Stimulated activated CD8-positive, alpha-beta memory T cell treated with anti-CD3 and anti-CD28 coated beads, Interleukin-12 subunit alpha, Interleukin-12 subunit beta, amount 100 ng/mL, for 24 hours (primary cell): ENCODE results near the gene ADAMTSL1.

Experiments
- DNase-seq: peaks from one replicate; pipeline ENCODE4 v3.0.0-alpha.2; 2020; ENCODE audit errors: extremely low read depth

ADAMTSL1 gene

DNA sequence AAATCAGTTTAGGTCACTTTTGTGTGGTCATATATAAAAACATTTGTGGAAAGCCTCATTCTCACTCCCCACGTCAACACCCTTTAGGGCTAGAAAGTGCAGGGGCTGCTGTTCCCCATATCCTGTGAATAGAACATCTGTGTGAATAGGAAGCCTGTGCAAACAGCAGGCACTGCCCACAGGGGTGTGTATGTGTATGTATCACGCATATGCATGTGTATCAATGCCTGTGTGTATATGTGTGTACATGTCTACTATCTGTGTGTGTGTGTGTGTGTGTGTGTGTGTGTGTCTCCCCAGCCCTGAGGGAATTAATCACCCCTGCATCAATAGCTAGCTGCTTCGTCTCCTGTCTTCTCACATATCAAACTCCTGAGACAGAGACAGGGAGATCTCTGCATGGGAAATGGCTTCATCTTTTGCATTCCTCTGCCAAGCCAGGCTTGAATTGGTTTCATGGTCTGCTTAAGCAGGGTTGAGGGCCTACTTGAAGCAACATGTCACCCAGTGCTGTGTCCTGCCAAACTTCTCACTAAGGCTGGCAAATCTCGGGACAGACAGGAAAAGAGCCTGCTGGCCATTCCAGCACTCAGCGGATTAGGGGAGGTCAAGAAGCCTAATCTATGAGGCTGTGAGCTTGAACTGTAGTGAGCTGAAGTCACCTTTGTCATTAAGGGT lies 265.8 kb downstream of the ADAMTSL1 start:
- no peak for DNase-seq

DNA sequence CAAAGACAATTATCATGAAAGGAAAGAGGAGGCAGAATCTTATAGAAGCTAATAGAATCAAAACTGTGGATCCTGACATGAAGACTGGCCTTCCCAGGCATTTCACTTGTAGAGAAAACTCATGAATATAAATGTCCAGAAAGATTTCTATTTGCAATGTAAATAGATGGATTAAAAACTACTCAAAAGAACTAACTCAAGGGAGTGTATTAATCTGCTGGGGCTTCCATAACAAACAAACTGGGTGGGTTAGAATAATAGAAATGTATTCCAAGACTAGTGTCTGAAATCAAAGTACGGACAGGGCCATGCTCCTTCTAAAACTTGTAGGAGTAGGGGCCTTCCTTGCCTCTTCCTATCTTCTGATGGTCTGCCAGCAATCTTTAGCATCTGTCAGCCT lies 267.4 kb downstream of the ADAMTSL1 start:
- no peak for DNase-seq

DNA sequence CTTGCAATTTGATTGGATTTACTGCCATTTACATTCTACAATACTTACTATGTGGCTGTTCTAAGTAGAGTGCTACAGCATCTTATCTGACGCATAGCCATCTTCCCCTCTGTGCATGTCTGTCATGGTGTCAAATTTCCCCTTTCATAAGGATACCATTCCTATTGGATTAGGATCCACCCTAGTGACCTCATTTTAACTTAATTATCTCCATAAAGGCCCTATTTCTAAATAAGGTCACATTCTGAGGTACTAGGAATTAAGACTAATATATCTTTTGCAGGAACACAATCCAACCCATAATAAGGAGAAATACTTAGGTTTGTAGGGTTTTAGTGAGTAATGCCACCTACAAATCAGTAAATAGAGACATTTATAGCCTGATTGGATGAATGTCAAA lies 268.0 kb downstream of the ADAMTSL1 start:
- DNase-seq, result no peak

DNA sequence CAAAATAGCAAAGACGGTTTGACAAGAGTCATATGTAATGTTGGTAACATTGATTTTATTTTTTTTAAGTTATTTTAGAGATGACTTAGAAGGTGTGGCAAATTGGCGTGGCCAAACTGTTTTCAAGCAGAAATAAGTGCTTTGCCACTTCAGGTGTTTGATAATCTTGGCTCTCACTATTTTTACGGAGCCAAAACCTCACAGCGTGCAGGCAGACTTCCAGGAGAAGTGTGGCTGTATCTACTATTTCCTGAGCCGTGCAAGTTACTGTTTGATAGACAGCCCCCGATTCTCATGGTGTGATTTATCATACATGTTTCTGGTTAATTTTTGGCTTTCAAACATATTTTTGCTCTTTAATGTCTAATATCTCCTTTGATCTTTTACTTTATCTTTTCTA lies 269.5 kb downstream of the ADAMTSL1 start:
- DNase-seq, result no peak

DNA sequence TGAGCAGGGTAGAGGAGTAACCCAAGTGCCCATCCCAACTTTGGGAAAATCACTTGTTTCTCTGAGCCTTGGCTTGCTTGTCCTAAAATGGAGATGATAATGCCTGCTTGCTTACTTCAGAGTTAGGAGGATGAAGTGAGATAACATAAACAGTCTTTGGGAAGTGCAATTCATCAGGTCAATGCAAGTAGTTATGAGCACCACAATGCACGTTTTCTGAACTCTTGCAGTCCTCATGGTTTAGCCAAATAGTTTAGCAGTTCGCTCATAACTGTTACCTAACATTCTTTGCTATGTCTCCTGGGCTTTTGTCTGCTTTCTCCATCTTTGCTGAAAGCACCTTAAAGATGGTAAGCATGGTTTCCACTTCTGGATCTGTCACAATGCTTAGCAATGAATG lies 270.0 kb downstream of the ADAMTSL1 start:
- DNase-seq, result no peak

DNA sequence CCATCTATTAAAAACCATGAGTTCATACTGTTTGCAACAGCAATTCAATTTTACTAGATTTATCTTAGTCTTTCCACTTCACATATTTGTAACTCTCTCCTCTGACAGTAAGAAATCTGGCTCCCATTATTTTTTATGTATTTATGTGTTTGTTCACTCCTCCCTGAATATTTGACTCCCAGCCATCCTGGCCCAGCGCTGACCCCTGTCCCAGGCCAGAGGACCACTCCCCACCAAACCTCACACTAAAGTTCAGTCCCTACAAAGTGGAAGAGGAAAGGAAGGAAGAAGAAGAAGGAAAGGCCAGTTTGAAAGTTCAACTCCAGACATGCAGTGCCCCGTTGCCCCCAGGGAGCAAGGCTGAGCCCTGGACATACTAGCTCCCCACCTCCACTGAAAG lies 271.8 kb downstream of the ADAMTSL1 start:
- DNase-seq, result no peak

DNA sequence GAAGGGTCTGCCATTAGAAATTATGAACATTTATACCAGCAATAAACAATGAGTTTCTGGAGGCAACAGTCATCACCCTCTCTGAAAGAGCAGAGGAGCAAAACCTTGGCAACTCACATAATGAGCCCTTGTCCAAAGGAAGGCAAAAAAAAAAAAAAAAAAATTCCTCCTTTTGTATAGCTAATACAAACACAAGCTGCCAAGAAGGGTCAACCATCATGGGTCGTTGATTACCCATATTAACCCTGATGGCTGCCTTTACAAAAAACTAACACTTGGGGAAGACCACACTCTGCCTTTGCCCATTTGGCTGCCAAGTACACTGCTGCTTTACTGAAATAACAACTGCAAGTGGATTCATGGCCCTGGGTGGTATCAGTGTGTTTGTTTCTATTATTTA lies 272.7 kb downstream of the ADAMTSL1 start:
- no peak for DNase-seq

DNA sequence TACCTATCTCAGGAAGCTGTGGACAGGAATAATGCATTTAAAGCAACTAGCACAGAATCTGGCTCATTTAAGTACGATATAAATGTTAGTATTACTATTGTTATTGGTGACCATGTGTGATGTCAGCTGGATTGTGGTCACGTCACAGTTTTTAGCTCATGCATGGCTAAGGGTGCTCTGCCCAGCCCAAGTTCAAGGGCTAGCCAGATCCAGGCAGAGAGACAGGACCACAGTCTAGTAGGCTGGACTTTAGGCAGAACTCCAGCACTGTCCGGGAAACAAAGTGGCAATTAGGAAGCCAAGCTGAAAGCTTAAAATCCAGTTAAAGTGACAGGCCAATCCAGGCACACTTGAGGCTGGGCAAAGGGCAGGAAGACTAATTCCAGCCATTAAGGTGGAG lies 273.6 kb downstream of the ADAMTSL1 start:
- DNase-seq, result no peak

DNA sequence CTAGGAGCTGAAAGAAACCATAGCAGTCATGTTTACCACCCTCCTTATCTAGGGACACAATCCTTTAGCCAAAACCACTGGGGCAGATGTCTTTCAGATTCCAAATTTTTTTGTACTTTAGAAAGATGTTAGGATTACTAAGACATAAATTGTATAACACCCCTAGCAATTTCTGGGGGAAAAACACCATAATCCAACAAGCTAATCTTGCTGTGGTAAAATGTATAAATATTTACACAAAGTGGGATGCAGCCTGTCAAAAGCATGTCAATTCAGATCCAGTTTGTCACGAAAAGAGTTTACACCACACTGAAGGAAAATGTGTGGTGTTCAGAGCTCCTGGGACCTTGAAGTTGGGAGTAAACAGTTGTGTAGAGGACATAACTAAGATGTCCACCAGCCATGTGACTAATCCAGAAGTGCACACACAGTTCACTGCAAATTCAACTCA lies 274.3 kb downstream of the ADAMTSL1 start:
- DNase-seq, result no peak

DNA sequence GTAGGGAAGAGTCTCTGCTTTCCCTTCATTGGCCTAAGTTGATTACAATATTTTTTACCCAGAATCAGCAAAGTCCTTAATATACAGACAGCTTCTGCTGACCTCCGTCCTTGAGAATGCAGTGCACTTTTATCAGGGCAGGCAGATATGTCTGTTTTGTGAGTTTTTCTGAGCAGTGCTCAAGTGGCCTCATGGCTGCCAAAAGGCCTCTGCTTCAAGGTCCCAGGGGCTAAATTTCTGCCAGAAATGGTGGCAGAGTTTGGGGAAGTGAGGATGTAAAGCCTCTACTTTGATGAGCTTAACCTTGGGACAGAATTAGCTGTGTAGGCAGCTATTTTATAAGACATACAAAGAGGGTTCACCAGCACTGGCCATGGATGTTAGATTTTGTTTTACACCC lies 275.8 kb downstream of the ADAMTSL1 start:
- DNase-seq, result no peak

DNA sequence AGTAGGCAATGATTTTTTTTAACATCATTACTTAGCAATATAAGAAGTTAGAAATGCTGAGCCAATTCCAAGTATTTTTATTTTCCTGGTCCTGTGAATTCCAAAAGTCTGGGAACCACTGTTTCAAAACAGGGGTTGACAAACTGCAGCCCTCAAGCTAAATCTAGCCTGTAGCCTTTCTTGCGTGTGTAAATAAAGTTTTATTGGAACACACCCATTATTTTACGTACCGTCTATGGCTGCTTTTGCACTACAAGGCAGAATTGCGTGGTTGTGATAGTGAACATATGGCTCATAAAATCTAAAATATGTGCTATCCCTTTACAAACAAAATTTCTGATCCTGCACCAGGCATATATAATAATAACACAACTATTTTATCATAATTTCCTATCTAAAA lies 280.0 kb downstream of the ADAMTSL1 start:
- DNase-seq, result no peak

DNA sequence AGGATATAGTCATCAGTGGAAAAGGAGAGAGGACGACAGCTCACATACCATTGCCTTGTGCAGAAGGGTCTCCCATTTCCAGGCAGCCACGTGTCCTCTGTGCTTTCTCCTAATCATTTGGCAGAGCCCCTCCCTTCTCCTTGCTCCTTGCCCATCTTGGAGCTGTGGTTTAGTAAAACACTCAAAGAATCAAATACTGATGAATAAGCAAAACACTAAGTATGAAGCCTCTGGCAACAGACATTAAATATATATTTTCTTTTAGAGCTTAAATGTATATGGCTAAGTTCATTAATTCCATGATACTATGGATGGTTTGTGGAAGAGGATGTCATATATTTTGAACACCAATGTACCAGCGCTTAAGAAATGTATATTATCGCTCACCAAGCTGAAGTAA lies 280.6 kb downstream of the ADAMTSL1 start:
- no peak for DNase-seq

DNA sequence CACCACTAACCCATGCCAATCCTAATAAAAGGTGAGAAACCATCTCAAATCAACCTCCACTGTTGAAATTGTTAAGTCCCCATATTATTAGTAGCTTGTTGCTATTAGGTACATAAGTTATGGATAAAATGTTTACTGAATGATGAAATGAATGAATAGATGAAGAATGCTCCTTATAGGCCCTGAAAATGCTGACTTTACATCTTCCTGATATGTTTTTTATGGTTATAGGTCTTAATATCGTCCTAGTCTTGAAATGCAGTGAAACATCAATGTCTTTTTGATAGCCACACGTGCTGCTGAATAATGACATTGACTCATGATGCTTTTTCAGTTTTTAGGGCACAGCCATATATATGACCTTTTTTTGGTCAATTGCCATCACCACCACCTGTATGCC lies 281.3 kb downstream of the ADAMTSL1 start:
- no peak for DNase-seq

DNA sequence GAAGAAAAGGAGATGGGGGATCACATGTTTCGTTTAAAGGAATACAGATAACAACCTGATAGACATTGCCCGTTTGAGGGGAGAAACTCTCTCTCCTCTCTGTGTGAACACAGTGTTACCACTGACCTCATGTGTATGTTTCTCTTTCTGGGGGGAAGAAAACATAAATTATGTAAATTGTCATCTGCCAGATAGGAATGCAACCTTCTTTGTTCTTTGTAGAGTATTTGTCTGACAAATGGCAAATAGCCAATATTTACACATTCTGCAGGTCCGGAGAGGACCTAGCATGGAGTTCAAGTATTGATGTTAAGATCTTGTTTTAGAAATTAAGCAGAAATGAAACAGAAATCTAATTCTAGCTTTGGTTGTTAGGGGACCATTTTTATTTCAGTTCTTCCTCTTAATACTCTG lies 282.8 kb downstream of the ADAMTSL1 start:
- no peak for DNase-seq

DNA sequence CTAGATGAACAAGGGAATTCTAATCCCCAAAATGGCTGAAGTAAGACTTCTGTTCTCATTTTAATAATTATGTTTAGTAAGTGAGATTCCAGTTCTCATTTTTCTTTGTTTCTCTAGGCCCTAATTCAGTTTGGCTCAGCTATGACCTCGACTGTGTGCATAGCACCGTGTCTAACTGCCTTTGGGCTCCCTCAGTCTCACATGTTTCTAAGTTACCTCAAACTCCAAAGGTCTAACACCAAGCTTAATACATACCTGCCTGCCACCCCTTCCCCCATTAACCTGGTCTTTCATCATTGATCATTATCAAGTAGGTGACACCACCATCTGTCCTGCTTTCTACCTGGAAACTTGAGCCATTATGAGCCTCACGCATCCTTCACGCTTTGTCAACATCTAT lies 285.9 kb downstream of the ADAMTSL1 start:
- no peak for DNase-seq

DNA sequence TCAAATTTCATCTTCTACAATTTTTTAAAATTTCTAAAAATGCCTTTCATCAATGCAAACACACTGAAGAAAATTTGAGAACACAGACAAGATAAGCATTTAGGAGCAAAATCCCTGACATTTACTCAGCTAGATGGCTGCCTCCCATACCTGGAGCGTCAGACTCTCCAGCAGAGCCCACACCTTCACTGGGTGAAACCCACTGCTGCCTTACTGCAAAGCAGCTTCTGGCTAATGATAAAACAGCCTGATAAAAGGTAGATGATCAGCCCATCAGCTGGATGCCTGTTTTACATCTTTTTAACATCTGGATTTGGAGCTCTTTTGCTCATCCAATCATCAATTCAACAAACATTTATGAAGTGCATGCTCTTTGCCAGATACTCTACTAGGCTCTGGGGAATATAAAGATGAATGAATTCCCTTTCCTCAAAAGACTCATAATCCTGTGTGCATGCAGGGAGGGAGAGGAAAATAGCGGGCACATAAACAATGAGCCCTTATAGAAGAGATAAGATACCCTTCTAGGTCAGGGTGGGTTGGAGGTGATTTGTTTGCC lies 287.9 kb downstream of the ADAMTSL1 start:
- no peak for DNase-seq

DNA sequence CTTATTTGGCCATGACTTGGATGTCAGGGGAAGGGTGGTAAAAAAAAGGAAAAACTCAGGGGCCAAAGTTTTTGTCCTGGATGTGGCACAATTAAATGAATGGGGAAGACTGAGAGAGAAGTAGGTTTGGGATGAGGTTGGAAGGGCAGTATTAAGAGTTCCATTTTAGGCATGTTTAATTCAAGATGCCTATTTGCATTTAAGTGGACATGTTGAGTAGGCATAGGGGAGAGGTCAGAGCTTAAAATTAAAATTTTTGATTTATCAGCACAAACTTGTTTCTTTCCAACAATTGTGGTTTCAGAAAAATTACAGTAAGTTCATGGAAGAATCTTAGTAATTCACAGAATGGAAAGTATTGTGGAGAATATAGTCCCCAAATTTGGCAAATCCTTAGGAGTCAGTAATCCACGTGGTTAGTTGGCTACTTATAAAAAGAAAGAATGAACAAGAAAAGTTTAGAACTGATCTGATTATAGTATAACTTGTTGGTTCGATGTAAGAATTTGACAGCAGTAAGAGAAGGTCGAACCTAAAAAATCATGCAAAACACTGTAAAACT lies 293.1 kb downstream of the ADAMTSL1 start:
- DNase-seq, result no peak

DNA sequence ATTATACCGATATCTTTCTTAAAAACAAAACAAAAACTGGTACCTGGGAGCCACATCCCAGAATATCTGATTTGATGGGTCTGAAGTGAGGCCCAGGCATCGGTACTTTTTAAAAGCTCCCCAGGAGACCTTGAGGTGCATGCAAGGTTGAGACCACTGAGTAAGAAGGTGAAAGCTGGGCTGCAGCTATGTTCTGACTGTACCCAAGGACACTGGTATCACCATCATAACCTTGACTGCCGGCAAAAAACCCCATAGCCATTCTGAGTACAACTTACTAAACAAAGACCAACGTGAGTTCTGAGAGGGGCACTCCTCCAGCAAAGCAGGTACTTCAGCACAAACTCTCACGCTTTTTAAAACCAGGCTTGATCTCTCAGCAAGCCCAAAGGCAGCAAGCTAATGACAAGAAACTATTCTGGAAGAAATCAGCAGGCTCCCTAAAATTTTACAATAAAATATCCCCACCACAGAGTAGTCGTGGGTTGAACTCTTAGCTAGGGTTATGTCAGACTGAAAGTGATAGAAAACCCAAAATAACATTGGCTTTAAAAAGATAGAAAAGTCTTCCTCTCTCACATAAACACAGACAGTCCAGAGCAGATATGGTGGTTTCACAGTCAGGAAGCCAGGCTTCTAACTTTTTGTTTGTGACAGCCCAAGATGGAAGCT lies 295.1 kb downstream of the ADAMTSL1 start:
- no peak for DNase-seq

DNA sequence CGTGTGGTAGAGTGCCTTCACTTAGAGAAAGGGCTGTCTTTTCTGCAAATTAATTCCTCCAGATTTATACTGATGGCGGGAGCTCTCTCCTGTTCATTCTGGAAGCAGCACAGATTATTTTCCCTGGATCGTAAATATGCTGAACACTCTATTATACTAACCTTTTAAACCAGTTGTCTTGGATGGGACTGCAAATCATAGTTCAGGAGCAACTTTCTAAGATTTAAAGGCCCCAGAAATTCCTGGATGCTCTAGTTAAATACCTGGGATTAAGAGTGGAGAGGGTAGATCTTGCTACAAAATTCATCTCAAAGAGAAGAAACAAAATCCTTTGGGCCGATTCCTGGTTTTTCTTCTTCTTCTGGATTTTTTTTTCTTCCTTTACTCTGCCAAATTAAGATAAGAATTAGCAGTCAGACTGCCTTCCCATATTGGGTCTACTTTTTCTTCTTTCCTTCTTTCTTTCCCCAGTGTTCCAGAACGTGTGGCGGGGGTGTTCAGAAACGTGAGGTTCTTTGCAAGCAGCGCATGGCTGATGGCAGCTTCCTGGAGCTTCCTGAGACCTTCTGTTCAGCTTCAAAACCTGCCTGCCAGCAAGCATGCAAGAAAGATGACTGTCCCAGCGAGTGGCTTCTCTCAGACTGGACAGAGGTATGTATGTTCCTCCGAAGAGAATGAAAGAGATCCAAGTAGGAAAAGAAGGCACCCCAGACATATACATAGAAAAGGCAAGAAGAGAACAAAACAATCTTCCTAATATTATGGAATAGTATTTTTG lies 296.4 kb downstream of the ADAMTSL1 start:
- no peak for DNase-seq

DNA sequence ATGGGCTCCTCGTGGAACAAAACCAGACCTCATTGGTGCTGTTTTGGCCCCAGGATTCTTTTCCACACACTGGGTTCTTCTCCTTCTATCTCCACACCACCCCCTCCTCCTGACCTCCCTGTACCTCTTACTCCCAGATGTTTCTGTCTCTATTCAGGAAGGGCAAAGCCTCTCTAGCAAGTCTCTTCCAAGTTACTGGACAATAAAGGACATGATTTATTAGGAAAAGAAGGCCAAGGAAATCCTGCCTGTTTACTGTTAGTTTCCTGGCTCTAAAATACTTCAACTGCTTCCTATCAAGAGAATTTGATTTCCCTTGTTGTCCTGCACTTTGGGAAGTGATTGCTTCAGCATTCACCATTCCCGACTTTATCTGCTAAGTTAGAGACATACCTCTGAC lies 297.1 kb downstream of the ADAMTSL1 start:
- no peak for DNase-seq

DNA sequence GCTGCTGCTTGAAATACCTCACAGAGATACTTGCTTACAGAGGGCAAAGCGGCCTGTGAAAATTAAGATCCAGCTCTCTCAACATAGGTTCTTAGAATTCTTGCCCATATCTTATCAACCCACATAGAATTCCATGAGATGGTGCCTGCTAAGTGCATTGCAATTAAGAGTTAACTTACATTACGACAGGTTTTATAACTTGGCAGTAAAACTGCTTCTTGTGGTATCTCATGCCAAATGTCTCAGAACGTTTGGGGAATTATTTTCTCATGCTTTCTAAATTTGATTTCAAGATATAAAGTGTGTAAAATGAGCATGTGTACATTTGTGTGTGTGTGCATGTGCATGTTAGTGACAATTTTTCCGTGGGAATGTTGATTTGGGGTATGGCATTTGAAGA lies 297.8 kb downstream of the ADAMTSL1 start:
- no peak for DNase-seq

DNA sequence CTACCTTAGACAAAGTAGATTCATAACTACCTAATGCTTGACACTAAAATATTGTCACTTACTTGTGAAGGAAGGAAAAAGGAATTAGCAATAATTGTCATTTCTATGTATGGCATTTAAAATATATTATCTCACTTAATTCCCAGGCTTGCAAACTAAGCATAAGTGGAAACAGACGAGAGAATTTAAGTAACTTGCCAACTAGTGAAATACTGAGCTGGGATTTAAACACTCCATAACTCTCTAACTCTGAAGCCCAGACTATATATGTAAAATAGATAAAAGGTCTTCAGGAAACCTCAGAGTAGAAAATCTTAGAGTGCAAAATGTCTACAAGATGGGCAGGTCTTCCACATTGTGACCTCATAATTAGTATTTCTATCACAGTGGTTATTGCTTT lies 301.3 kb downstream of the ADAMTSL1 start:
- DNase-seq, result no peak
